Parathyroid adenoma (tissue), 2 donors: ENCODE data around the gene HDGF.
A peak's percentile ranks its signal among the peaks of the same experiment; 100 is the strongest.

ENCODE experiments used
- H2AFZ ChIP-seq: fragments of 300-600 bp; sonication (generic); one replicate; pipeline ENCODE4 v1.7.0; 2017; ENCODE audit warnings: antibody characterized with exemption, mild to moderate bottlenecking
- H3K27ac ChIP-seq: fragments of 300-600 bp; sonication (generic); one replicate; pipeline ENCODE4 v1.7.0; 2017
- H3K27me3 ChIP-seq: fragments of 300-600 bp; sonication (generic); one replicate; pipeline ENCODE4 v1.7.0; 2017; ENCODE audit warnings: low read length; ENCODE audit not compliant: control insufficient read depth, insufficient read depth
- H3K36me3 ChIP-seq: fragments of 300-600 bp; sonication (generic); one replicate; pipeline ENCODE4 v1.7.0; 2017; ENCODE audit warnings: low read length; ENCODE audit not compliant: control insufficient read depth, insufficient read depth
- H3K4me1 ChIP-seq: fragments of 300-600 bp; sonication (generic); one replicate; pipeline ENCODE4 v1.7.0; 2017; ENCODE audit warnings: control low read depth
- H3K4me2 ChIP-seq: fragments of 300-600 bp; sonication (generic); one replicate; pipeline ENCODE4 v1.7.0; 2017; ENCODE audit warnings: low read length
- H3K4me3 ChIP-seq: fragments of 300-600 bp; sonication (generic); one replicate; pipeline ENCODE4 v1.7.0; 2017; ENCODE audit warnings: low read depth, low read length
- H3K79me2 ChIP-seq: fragments of 300-600 bp; sonication (generic); one replicate; pipeline ENCODE4 v1.7.0; 2017; ENCODE audit warnings: control low read depth
- H3K9ac ChIP-seq: fragments of 300-600 bp; sonication (generic); one replicate; pipeline ENCODE4 v1.7.0; 2017; ENCODE audit warnings: mild to moderate bottlenecking
- H3K9me3 ChIP-seq: fragments of 300-600 bp; sonication (generic); one replicate; pipeline ENCODE4 v1.7.0; 2017; ENCODE audit warnings: low read length; ENCODE audit not compliant: control insufficient read depth
- CTCF ChIP-seq: fragments of 300-600 bp; sonication (generic); IDR thresholded peaks from one replicate; pipeline ENCODE4 v1.7.0; 2017; ENCODE audit warnings: antibody characterized with exemption, mild to moderate bottlenecking
- donor health status: primary hyperparathyroidism.

The HDGF gene

GRCh38 chr1:156704166-156704711 is 47.2 kb downstream of the HDGF start:
- H3K4me2 ChIP-seq = peak overlapping the region; percentile 88
- no peaks in the 10 kb centered on the region for H3K9me3 ChIP-seq
- H3K9ac ChIP-seq = no peak overlapping the region
- no peak for TF ChIP-seq CTCF
- H3K36me3 ChIP-seq = no peaks in the 10 kb centered on the region
- H3K27me3 ChIP-seq = no peaks in the 10 kb centered on the region
- H3K79me2 ChIP-seq = no peaks in the 10 kb centered on the region
- H3K4me1 ChIP-seq = peaks cover 16% of the 10 kb centered on the region
- peak overlapping the region; percentile 70 for H3K4me3 ChIP-seq
- H3K27ac ChIP-seq = no peak overlapping the region
- no peak overlapping the region for H2AFZ ChIP-seq

- Histone ChIP-seq H3K4me1 (peaks cover 16% of the 10 kb centered on the region), H3K4me3 (peak overlapping the region; percentile 70), H3K27me3 (no peaks in the 10 kb centered on the region), H3K9me3 (no peaks in the 10 kb centered on the region), H3K27ac (no peak overlapping the region), H2AFZ (no peak overlapping the region), H3K4me2 (peak overlapping the region; percentile 88), H3K9ac (no peak overlapping the region), H3K36me3 (no peaks in the 10 kb centered on the region), H3K79me2 (no peaks in the 10 kb centered on the region)
- TF ChIP-seq CTCF = no peak
Measured at GRCh38 chr1:156703741-156704140, 47.7 kb downstream of the HDGF start.

- H3K79me2 ChIP-seq = no peaks in the 10 kb centered on the region
- H3K4me1 ChIP-seq = peaks cover 16% of the 10 kb centered on the region
- no peak overlapping the region for H3K9ac ChIP-seq
- H3K27me3 ChIP-seq = no peaks in the 10 kb centered on the region
- H3K36me3 ChIP-seq = no peaks in the 10 kb centered on the region
- no peak overlapping the region for H3K27ac ChIP-seq
- H3K9me3 ChIP-seq = no peaks in the 10 kb centered on the region
- no peak for TF ChIP-seq CTCF
- H2AFZ ChIP-seq = no peak overlapping the region
- H3K4me3 ChIP-seq = peak overlapping the region; percentile 70
- peak overlapping the region; percentile 88 for H3K4me2 ChIP-seq
Measured at GRCh38 chr1:156703336-156703735, 48.1 kb downstream of the HDGF start.

- H3K4me2 ChIP-seq = no peak overlapping the region
- H3K4me1 ChIP-seq = peaks cover 15% of the 10 kb centered on the region
- H3K27me3 ChIP-seq = no peaks in the 10 kb centered on the region
- no peak for TF ChIP-seq CTCF
- no peak overlapping the region for H3K4me3 ChIP-seq
- H2AFZ ChIP-seq = no peak overlapping the region
- no peaks in the 10 kb centered on the region for H3K9me3 ChIP-seq
- no peak overlapping the region for H3K9ac ChIP-seq
- H3K36me3 ChIP-seq = no peaks in the 10 kb centered on the region
- no peak overlapping the region for H3K27ac ChIP-seq
- H3K79me2 ChIP-seq = no peaks in the 10 kb centered on the region
Measured at GRCh38 chr1:156700736-156701531, 50.5 kb downstream of the HDGF start.
